SH-SY5Y (cell line): Measurements from ENCODE around the gene MECR.

Experiments used
- GATA2 ChIP-seq: IDR thresholded peaks from 2 replicates; pipeline ENCODE4 v1.6.1; 2011; ENCODE audit warnings: mild to moderate bottlenecking, low read depth, low read length
- GATA3 ChIP-seq: IDR thresholded peaks from 2 replicates; pipeline ENCODE4 v1.6.1; 2011; ENCODE audit warnings: low read depth, mild to moderate bottlenecking, low read length, moderate library complexity

DNA sequence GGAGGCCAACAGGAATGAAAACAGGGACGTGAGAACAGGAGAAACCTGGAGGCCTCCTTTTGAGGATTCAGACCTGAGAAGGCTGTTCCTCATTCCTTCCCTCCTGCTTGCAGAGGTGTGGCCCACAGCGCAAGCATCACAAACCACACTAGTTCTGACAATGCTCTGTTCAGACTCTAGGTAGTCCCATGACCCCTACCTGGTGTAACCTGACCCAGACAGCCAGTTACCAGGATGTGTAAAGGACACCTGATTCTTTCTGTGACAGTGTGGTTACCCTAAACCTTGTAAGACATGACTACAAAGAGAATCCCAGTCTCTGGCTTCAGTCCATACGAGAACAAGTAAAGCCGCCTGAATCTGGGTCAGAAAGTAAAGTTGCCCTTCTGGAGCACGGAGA, 3.2 kb downstream of the MECR start:
- TF ChIP-seq GATA2 (no peak), GATA3 (no peak)
